Mucosa of stomach (tissue), 1 donor: ENCODE results near the gene SF3A2.
A peak's percentile ranks its signal among the peaks of the same experiment; 100 is the strongest.

Source experiments
- H3K27me3 ChIP-seq: one replicate; pipeline ENCODE4 v1.7.0; 2013; ENCODE audit warnings: mild to moderate bottlenecking, low read length; ENCODE audit not compliant: control insufficient read depth, insufficient read depth
- H3K36me3 ChIP-seq: one replicate; pipeline ENCODE4 v1.7.0; 2013; ENCODE audit warnings: low read length; ENCODE audit not compliant: control insufficient read depth, insufficient read depth
- H3K4me1 ChIP-seq: one replicate; pipeline ENCODE4 v1.7.0; 2013; ENCODE audit warnings: mild to moderate bottlenecking, low read length; ENCODE audit not compliant: control insufficient read depth, insufficient read depth
- H3K4me3 ChIP-seq: one replicate; pipeline ENCODE4 v1.7.0; 2013; ENCODE audit warnings: low read length
- H3K9ac ChIP-seq: one replicate; pipeline ENCODE4 v1.7.0; 2013; ENCODE audit warnings: mild to moderate bottlenecking, low read length, moderate library complexity
- H3K9me3 ChIP-seq: one replicate; pipeline ENCODE4 v1.7.0; 2013; ENCODE audit warnings: mild to moderate bottlenecking, low read length, moderate library complexity; ENCODE audit not compliant: control insufficient read depth
- donor health status: Pancreatic carcinoma.

SF3A2 gene

GRCh38 chr19:2270157-2270422 lies 33.5 kb downstream of the SF3A2 start:
- Histone ChIP-seq H3K4me1 (peaks cover 49% of the 10 kb centered on the region), H3K36me3 (no peaks in the 10 kb centered on the region), H3K27me3 (no peaks in the 10 kb centered on the region), H3K9ac (peak overlapping the region; percentile 95), H3K4me3 (peak overlapping the region; percentile 77), H3K9me3 (no peaks in the 10 kb centered on the region)

GRCh38 chr19:2270423-2271233 lies 34.0 kb downstream of the SF3A2 start:
- H3K36me3 ChIP-seq: no peaks in the 10 kb centered on the region
- peak overlapping the region; percentile 77 for H3K4me3 ChIP-seq
- H3K4me1 ChIP-seq: peaks cover 54% of the 10 kb centered on the region
- H3K9me3 ChIP-seq: no peaks in the 10 kb centered on the region
- no peaks in the 10 kb centered on the region for H3K27me3 ChIP-seq
- H3K9ac ChIP-seq: peak overlapping the region; percentile 95

GRCh38 chr19:2271234-2272103 lies 34.8 kb downstream of the SF3A2 start:
- Histone ChIP-seq H3K9ac (peak overlapping the region; percentile 80), H3K4me1 (peaks cover 58% of the 10 kb centered on the region), H3K36me3 (no peaks in the 10 kb centered on the region), H3K27me3 (no peaks in the 10 kb centered on the region), H3K4me3 (peak overlapping the region; percentile 17), H3K9me3 (no peaks in the 10 kb centered on the region)

DNA sequence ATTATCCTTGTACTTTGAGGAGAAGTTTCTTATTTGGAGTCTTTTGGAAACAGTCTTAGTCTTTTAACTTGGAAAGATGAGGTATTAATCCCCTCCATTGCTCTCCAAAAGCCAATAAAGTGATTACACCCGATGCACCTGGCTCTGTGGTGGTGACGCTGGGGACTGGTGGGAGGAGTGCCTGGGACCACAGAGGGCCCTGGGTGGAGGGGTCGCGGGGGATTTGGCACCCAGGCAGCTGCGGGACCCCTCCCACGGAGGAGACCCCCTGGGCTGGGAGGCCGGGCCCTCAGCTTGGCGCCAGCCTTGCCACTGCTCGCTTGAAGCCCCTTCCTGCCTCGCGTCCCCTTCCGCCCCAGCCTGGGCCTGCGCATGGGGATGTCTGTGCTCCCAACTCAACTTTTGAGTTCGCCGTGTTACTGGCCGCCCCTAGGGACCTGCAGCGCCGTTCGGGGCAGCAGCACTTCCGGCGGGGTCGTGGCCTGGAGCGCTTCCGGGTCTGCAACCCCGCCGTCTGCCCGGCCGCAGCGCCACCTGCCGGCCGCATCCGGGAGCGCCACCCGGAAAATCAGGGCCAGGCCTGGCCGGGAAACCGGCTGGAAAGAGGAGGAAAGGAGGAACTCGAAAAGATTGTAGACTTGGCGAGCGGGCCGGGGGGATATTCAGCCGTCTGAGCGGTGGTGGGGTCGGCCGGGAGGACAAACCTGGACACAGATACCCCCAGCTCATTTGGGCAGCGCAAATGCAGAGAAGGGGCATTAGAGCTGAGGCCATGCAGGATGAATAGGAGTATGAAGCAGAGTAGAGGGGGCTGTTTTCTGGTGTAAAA lies 36.9 kb downstream of the SF3A2 start:
- peaks cover 54% of the 10 kb centered on the region for H3K4me1 ChIP-seq
- no peak overlapping the region for H3K4me3 ChIP-seq
- no peaks in the 10 kb centered on the region for H3K27me3 ChIP-seq
- no peaks in the 10 kb centered on the region for H3K36me3 ChIP-seq
- H3K9me3 ChIP-seq: no peaks in the 10 kb centered on the region
- H3K9ac ChIP-seq: peak overlapping the region; percentile 14

DNA sequence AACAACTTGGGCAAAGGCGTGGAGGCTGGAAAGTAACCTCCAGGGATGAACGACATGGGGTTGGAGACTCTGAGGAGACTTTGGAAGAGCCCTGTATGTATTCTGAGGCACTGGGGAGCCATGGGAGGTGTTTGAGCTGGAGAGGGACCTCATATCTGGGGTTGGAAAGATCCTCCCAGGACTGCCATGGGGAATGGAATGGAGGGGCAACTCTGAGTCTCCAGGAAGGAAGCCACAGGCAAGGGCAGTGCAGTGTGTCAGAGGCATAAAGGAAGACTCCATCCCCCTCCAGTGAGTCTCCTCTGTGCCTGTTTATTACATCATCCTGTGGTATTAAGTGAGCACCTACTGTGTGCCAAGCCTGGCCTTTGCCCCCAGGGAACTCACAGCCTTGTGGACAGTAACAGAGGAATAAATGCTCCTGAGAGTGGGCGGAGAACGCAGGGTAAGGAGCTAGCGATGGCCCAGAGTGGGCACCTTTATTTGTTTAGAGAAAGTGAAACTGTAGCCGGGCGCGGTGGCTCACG lies 37.6 kb downstream of the SF3A2 start:
- no peaks in the 10 kb centered on the region for H3K9me3 ChIP-seq
- H3K9ac ChIP-seq: peak overlapping the region; percentile 14
- peaks cover 54% of the 10 kb centered on the region for H3K4me1 ChIP-seq
- H3K27me3 ChIP-seq: no peaks in the 10 kb centered on the region
- H3K4me3 ChIP-seq: no peak overlapping the region
- H3K36me3 ChIP-seq: no peaks in the 10 kb centered on the region

DNA sequence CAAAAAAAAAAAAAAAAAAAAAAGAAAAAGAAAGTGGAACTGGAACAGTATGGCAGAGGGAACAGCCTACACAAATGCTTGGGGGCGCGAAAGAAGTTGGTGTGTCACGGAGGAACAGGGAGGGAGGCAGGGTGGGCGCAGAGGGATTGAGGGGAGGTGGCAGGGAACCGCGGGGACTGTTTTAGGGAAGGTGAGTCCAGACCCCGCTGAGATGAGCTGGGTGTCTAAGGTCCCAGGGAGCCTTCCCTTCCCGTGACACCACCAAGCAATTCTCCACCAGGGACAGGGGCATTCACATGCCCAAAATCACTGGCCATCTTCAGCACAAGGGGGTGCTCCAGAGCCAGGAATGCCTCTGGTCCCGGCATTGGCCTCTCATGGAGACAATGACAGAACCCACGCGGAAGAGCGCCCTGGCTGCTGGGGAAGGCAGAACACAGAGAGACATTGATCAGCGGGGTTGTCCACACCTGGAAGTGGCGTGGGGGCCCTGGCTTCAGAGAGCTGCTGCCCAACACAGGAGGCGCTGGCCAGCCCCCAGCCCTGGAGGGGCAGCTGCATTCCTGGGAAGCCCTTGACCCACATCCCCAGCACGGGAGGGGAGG lies 38.4 kb downstream of the SF3A2 start:
- peaks cover 54% of the 10 kb centered on the region for H3K4me1 ChIP-seq
- H3K27me3 ChIP-seq: no peaks in the 10 kb centered on the region
- no peak overlapping the region for H3K9ac ChIP-seq
- no peak overlapping the region for H3K4me3 ChIP-seq
- H3K36me3 ChIP-seq: no peaks in the 10 kb centered on the region
- H3K9me3 ChIP-seq: no peaks in the 10 kb centered on the region

DNA sequence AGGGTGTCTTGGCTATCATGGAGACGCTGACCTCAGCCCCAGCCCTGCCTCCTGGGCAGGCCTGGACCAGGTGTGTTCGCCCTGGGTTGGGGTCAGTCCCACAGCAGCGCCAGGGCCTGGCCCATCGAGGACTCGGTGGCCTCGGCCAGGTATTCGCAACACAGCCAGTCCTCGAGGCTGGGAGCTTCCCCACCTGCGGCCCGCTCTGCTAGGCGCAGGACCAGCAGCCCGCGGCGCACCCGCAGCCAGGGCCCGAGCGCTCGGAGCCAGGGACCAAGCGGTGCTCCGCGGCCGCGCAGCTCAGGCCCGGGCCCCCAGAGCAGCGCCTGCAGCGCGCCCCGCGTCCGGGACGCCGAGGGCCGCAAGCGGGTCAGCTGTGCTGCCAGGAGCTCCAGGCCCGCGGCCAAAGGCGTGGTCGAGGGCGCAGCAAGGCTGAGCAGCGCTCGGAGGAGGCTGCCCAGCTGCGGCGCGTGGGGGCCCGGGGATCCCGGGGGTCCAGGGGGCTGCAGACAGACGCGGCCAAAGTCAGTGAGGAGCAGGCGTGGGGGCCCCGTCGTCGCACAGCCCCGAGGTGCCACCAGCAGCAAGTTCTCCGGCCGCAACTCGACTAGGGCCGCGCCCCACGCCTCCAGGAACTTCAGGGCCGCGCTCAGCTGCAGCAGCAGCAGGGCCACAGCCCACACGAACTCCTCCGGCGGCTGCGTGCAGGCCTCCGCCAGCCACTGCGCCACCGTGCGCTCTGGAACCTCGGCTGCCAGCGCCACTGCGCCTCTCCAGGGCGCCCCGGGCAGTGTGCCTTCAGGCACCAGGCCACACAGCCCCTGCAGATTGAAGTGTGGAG lies 39.2 kb downstream of the SF3A2 start:
- H3K27me3 ChIP-seq: no peaks in the 10 kb centered on the region
- H3K9me3 ChIP-seq: no peaks in the 10 kb centered on the region
- H3K4me1 ChIP-seq: peaks cover 54% of the 10 kb centered on the region
- H3K36me3 ChIP-seq: no peaks in the 10 kb centered on the region
- H3K9ac ChIP-seq: no peak overlapping the region
- no peak overlapping the region for H3K4me3 ChIP-seq

- no peaks in the 10 kb centered on the region for H3K9me3 ChIP-seq
- H3K4me1 ChIP-seq: peaks cover 49% of the 10 kb centered on the region
- no peak overlapping the region for H3K9ac ChIP-seq
- no peak overlapping the region for H3K4me3 ChIP-seq
- peaks cover under 1% of the 10 kb centered on the region for H3K27me3 ChIP-seq
- no peaks in the 10 kb centered on the region for H3K36me3 ChIP-seq
Observed at GRCh38 chr19:2276429-2276986, 39.9 kb downstream of the SF3A2 start.

GRCh38 chr19:2277138-2277537 lies 40.5 kb downstream of the SF3A2 start:
- H3K36me3 ChIP-seq: no peaks in the 10 kb centered on the region
- peaks cover 6% of the 10 kb centered on the region for H3K27me3 ChIP-seq
- peaks cover 43% of the 10 kb centered on the region for H3K4me1 ChIP-seq
- H3K9me3 ChIP-seq: no peaks in the 10 kb centered on the region
- no peak overlapping the region for H3K4me3 ChIP-seq
- H3K9ac ChIP-seq: no peak overlapping the region

DNA sequence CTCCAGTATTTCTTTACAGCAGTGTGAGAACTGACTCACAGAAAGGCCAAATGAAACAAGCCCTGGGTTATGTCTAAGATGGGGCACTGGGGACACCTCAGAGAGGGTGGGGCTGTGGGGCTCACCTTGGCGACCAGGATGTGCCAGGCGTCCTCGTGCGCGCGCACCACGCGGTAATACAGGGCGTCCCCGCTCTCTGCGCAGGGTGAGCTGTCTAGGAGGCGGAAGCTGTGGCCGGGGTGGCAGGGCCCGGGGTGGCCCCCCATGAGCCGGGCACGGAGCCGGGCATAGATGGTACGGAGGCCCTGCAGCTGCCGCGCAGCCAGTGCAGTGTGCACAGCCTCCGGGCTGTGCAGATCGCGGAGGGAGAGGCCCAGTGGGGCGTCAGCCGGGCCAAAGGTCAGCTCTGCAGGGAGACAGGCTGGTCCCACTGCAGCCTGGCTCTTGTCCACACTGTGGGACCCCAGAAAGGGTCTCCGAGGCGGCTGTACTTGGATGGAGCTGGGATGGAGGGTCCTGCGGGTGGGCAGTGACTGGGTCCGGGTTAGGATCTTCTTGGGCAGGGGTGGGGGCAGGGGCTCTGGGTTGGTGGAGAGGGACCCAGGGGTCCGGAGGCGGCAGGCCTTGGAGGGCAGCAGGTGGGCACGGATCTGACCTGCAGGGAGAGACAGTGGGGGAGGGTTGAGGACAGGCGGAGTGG lies 42.0 kb downstream of the SF3A2 start:
- no peak overlapping the region for H3K9ac ChIP-seq
- H3K36me3 ChIP-seq: no peaks in the 10 kb centered on the region
- H3K4me1 ChIP-seq: peaks cover 33% of the 10 kb centered on the region
- no peaks in the 10 kb centered on the region for H3K9me3 ChIP-seq
- peaks cover 14% of the 10 kb centered on the region for H3K27me3 ChIP-seq
- H3K4me3 ChIP-seq: no peak overlapping the region
